ENCODE data around the gene HPCA.

DNA sequence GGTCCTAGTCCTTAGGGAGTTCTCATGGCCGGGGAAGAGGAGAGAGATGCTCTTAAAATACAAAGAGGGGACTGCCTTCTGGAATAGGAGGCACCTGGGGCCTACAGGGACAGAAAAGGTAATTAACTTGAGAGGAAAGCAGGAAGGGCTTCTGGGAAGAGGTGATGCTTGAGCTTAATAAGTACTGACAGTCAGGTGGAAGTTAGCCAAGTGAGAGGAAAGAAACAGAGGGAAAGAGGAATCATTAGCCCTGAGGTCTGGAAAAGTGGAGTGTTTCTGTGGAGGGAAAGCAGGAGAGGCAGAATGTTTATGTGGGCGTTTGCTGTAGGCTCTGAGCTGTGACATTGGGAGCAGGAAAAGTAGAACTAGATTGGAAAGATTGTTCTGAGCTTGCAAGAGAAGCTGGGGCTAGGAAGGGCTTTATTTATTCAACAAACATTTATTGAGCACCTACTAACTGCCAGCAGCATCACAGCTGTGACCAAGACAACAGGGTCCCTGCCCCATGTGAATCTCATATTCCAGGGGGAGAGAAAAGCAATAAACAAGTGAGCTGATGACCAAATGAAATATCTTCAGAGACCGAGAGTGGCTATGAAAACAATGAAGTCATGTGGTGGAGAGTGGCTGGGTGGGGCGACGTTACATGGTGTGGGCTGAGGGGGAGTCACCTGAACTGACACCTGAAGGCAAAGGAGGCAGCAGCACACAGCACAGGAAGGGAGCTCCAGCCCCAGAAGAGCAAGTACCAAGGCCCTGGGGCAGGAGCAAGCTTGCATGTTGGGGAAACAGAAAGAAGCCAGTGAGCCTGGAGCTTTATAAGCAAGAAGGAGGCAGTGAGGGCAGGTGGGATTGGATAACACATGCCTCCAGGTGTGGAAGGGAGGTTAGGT, 11.2 kb upstream of the HPCA start:
- TF ChIP-seq POLR2AphosphoS5 (IDR thresholded peaks at IDR 0.05) (no peak), POLR2A (IDR thresholded peaks at IDR 0.05) (no peak), EP300 (IDR thresholded peaks at IDR 0.05) (no peak)
- TF ChIP-seq, protein P1, sequence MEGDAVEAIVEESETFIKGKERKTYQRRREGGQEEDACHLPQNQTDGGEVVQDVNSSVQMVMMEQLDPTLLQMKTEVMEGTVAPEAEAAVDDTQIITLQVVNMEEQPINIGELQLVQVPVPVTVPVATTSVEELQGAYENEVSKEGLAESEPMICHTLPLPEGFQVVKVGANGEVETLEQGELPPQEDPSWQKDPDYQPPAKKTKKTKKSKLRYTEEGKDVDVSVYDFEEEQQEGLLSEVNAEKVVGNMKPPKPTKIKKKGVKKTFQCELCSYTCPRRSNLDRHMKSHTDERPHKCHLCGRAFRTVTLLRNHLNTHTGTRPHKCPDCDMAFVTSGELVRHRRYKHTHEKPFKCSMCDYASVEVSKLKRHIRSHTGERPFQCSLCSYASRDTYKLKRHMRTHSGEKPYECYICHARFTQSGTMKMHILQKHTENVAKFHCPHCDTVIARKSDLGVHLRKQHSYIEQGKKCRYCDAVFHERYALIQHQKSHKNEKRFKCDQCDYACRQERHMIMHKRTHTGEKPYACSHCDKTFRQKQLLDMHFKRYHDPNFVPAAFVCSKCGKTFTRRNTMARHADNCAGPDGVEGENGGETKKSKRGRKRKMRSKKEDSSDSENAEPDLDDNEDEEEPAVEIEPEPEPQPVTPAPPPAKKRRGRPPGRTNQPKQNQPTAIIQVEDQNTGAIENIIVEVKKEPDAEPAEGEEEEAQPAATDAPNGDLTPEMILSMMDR (IDR thresholded peaks at IDR 0.05): no peak

All from suprapubic skin (tissue), 4 donors.